HG03064 (cell line): ENCODE results near the gene NOPCHAP1.

ENCODE experiments used
- ATAC-seq: cut with Tn5 transposase; IDR thresholded peaks from one replicate; pipeline ENCODE4 v1.9.1; 2021; ENCODE audit warnings: low read depth; ENCODE audit not compliant: unreplicated experiment

NOPCHAP1 gene

DNA sequence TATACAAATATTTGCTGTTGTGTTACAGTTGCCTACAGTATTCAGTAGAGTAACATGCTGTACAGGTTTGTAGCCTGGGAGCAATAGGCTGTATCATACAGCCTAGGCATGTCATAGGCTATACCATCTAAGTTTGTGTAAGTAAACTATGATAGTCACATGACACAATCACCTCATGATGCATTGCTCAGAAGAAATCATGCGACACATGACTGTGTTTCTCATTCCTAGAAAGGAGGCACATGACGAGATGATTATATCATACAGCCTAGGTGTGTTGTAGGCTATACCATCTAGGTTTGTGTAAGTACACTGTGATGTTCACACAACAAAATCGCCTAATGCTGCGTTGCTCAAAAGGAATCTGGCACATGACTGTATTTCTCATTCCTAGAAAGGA, 31.9 kb downstream of the NOPCHAP1 start:
- no peak for ATAC-seq

DNA sequence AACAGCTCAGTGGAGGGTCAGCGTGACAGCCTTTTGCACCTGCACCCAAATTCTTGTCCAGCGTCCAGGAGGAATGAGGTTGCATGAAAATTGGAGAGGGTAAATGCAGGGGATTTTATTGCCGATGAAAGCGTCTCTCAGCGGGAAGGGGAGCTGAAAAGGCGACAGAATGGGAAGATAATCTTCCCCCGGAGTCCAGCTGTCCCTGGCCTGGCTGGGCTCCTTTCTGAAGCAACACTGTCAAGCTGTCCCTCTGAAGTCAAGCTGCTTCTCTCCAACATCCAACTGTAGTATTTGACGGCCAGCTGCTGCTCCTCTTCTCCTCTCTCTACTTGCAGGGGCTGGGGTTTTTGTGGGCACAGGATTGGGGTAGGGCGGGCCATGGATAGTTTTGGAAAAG, 32.7 kb downstream of the NOPCHAP1 start:
- ATAC-seq: no peak

DNA sequence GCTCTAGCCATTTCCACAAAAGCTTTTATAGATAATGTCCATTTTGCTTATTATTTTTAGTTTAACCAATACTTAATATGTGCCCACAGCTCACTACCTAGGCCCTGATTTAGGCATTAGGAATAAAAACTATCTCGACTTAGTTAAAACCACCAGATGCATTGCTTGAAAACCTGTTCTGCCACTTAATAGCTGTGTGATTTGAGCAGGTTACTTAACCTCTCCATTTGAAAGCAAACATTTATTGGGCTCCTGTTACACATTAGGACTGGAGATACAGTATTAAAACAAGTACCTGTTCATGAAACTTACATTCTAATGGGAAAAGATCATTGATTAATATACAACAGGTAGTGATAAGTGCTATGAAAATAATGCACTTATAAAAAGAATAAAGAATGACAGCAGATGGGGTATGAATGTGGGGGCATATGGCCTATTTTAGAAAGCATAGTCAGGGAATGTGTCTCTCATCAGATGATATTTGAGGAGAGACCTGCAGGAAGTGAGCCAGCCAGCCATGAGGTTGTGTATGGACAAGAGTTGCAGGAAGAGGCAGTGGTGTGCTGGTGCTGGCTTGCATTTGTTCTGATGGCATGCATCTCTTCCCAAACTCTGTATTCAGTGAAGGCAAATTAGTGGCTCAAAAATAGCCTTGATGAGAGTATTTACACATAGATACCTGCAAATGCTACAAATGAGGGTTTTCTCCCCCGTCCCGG, 34.3 kb downstream of the NOPCHAP1 start:
- no peak for ATAC-seq

DNA sequence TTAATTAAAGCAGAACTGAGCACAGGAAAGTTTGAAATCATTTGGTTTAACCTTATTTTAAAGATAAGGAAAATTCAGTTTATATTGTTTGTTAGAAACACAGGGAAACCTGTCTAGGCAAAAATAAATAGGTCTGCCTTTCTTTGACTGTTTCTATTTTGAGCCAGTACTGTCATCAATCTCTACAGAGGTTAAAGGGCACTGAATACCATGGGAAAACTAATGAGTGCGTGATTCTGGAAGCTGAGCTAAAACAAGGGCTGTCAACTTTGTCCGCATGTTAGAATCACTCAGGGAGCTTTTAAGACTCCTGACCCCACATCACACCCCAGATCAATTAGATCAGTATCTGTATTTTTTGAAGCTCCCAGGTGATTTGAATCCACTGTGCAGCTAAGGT, 38.8 kb downstream of the NOPCHAP1 start:
- ATAC-seq: no peak

DNA sequence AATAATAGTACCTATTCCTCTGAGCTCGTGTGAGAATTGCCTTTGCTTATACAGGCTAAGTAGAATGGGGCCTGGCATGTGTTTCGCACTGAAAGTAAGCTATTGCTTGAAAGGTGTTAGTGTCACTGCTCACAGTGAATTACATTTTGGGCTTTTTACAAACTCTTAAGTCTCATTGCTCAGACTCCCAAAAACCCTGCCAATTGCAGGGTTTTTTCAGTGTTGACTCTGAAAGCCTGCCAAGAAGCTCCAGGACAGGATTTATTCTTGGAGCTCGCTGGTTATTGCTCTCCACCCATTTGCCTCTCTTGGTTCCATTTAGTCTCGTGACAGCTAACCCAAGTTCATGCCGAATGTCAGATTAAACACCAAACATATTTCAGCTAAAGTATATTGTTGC, 39.8 kb downstream of the NOPCHAP1 start:
- ATAC-seq: no peak

DNA sequence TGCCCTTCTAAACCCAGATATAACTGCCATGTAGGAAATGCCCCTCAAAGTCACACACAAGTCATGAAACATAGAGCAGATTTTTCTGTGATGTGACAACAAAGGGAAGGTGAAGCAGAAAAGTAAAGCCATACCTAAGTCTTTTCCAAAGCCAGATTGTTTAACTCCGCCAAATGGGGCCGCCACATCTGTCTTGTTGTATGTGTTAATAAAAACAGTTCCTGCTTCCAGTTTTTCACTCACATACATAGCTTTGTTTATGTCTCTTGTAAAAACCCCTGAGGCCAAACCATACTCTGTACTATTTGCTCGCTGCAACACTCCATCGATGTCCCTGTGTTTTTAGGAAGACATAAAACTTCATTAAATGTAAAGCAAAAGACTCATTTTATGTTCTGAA, 40.3 kb downstream of the NOPCHAP1 start:
- ATAC-seq: no peak

DNA sequence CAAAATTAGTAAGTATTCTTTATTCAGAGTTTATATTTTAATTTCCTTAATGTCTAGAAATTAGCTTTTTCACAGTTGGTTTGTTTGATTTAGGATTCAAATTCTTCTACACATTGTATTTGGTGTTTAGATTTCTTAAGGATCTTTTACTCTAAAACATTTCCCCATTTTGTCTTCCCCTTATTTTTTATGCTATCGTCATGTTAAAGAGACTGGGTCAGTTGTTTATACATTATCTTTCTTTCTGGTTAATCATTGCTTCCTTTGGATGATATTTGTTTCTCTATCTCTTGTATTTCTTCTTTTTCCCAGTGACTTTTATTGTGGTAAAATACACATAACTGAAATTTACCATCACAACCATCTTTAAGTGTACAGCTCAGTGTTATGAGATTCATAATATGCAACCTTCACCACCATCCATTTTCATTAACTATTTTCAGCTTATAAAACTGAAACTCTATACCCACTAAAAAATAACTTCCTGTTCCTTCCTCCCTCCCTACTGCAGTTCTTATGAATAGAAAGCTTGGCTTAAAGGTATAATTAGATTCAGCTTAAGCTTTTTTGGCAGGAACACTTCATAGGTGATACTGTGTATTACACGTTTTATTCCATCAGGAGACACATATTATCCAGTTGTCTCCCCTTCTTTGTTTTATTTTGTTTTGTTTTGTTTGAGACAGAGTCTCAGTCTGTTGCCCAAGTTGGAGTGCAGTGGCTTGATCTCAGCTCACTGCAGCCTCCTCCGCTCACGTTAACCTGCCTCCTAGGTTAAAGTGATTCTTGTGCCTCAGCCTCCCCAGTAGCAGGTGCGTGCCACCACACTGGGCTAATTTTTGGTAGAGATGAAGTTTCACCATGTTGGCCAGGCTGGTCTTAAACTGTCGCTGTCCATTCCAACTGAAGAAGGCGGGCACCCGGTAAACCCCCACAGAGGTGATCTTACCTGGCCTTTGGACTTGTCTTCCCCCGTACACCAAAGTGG, 45.0 kb downstream of the NOPCHAP1 start:
- peak; percentile 89 for ATAC-seq

DNA sequence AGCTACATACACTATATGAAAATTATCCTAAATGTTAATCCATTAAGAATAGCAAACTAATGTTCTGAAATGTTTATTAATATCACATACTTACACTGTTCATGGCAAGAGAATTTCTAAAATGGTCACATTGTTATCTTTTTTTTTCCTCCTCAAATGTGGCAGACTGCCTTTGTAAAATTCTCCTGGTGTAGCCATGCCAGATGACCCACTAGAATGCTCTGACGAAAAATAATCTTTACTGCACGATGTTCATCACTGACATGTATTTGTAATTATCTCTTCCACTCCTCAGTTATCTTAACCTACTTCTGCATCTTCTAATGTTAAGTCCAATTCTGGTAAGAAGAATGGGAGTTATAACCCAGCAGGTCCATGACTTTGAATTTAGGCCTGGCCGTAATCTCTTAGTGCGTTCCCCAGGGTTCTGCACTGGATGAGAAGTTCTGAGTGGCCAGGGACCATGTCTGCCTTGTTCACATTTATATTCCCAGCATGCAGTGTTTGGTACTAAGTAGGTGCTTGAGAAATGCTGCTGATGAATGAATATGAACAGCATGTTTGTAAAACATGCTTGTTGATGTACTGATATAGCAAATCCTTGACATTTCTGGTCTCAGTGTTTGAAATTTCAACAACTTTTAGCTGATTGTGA, 46.7 kb downstream of the NOPCHAP1 start:
- no peak for ATAC-seq

DNA sequence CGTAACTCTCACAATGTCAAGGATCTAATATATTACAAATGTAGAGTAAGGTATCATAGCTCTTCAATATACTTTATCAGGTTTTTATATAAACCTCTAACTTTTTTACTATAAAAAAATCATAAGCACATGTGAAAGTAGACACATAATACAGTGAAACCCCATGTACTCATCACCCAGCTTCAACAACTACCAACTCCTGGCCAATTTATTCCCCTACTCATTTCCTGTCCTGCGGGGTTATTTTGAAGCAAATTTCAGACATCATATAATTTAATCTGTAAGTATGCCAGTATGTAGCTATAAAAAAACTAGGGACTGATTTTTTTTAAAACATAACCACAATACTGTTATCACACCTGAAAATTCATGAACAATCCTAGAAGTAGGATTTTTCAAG, 47.7 kb downstream of the NOPCHAP1 start:
- no peak for ATAC-seq
